HG02642 (cell line): ENCODE measurements around the gene TSPAN32.

Experiments
- ATAC-seq: cut with Tn5 transposase; IDR thresholded peaks from one replicate; pipeline ENCODE4 v1.9.1; 2021; ENCODE audit warnings: mild to moderate bottlenecking; ENCODE audit not compliant: unreplicated experiment, poor library complexity

The TSPAN32 gene, protein sequence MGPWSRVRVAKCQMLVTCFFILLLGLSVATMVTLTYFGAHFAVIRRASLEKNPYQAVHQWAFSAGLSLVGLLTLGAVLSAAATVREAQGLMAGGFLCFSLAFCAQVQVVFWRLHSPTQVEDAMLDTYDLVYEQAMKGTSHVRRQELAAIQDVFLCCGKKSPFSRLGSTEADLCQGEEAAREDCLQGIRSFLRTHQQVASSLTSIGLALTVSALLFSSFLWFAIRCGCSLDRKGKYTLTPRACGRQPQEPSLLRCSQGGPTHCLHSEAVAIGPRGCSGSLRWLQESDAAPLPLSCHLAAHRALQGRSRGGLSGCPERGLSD

DNA sequence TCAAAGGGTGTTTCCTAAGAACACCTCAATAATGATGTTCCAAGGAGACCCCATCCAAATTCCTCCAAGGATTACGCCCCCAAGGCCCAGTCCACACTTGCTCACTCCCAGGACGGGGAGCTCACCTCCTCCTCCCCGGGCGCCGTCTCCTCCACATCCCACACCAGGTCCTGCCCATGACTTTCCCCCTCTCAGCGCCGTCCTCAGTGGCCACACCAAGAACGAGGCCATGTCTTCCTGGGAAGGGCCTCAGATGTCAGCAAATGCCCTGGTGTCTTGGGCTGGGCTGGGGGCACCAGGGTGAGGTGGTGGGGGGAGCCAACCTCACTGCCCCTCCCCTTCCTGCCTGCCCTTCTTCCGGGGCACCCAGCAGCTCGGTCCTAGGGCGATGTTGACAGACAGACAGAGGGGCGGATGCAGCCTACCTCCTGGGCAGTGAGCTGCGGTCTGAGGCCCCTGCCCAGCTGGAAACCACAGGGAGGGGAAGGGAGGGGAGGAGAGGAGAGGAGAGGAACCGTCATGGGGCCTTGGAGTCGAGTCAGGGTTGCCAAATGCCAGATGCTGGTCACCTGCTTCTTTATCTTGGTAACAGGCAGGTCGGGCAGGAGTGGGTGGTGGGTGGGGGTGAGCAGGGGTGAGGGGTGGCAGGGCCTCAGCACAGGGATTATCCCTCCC lies at the start of gene TSPAN32, which contains the start of gene C11orf21:
TSS of gene TSPAN32 (plus strand) at position 383 of the 675 bp plus-strand sequence. CDS start at position 520, 137 bp downstream.
TSS of gene C11orf21 (minus strand) at position 288 of the 675 bp plus-strand sequence. CDS start at position 178, 110 bp downstream.
- ATAC-seq, result no peak

DNA sequence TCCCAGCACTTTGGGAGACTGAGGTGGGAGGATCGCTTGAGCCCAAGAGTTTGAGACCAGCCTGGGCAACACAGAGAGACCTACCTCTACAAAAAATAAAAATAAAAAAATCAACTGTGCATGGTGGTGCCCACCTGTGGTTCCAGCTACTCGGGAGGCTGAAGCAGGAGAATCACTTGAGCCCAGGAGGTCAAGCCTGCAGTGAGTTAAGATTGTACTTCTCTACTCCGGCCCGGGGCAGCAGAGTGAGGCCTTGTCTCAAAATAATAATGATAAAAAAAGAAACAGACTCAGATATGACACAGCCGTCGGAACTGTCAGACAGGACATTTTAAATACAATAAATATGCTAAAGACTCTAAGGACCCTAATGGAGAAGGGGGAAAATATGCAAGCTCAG lies 49.8 kb upstream of the TSPAN32 start:
- ATAC-seq, result no peak

DNA sequence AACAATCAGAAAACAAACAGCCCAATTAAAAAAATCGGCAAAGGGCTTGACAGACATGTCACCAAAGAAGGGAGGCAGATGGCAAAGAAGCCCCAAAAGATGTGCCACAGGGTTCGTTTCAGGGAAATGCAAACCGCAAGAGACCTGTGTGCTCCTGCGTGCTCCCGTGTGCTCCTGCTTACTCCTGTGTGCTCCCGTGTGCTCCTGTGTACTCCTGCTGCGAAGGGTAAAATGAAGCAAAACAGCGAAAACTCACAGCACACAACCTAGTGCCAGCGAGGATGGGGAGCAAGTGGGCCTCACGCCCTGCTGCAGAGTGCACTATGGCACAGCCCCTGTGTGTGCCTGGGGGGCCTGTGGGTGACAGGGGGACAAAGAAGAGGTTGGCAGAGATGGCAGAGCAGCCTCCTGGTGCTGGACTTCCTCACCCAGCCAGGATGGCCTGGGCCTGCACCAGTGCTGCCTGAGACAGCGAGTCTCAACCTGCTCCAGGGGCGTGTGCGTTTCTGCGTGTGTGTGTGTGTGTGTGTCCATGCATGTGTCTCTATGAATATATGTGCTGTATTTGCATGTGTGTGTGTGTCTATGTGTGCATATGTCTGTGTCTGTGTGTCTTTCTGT lies 45.4 kb upstream of the TSPAN32 start:
- no peak for ATAC-seq

DNA sequence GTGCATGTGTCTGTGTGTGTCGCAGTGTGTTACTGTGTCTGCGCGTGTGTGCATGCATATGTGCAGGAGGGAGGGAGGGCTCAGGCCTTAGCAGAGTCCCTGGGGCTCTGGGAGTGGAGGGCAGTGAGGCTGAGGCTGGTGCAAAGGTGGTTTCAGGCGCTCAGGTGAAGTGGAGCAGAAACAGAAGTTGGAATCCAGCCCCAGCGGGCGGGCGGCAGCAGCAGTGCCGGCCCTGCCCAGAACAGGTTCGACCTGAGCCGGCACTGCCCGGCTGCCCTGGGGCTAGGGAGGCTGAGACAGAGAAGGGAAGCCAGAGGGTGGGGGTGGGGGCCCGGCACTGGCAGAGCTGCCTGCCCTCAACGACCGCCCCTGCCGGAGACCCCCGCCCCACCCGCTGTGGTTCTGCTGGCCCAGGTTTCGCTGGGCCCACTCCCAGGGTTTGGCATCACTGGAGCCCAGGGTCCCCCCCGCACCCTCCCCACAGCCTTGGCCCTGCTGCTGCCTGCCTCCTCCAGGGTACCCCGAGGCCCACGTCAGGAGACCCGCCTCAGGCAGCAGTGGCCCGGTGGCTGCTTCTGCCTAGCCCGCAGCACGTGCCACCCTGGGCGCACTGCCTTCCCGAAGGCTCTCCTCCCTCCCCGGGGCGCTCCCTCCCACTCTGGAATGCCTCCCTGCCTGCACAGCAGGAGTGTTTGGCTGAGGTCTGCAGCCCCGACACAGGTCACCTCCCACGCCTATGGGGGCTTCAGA lies 44.7 kb upstream of the TSPAN32 start:
- ATAC-seq, result no peak

DNA sequence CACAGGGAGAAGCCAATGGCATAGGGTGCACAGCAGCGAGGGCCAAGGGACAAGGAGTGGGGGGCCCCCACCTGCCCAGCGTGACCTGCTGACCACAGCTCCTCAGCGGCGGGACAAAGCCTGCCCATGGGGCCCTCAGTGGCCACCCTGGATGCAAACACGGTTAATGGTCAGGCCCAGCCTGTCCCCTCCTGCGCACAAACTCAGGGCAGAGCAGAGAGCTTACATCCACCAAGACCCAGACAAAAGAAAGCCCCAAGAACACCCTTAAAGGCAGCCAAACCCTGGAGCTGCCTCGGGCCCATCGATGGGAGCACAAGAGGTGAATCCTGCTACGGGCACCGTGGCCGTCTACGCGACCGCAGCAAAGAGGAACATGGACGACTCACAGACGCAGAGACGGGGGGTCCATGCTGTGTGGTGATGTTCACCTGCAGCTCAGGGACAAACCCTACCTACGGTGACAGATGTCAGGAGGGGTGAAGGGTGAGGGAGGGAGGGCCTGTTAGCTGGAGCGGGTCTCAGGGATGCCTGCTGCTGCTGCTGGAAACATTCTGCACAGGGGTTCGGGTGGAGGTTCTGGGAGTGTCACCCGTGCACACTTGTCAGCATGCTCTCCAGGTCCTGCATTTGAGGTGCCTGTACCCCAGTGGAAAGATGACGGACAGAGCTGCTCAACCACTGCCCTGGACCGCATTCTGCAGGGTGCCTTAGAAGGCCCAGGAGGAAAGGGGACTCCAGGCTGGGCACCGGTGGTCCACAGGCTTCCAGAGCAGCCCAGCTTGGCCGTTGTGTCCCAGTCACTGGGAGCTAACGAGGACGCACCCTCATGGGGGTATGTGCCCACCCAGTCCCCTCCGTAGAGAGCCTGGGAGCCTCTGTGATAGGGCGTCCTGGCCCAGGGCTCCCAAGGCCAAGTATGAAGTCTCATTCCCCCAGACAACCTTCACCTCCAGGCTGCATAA lies 43.0 kb upstream of the TSPAN32 start:
- ATAC-seq, result no peak

DNA sequence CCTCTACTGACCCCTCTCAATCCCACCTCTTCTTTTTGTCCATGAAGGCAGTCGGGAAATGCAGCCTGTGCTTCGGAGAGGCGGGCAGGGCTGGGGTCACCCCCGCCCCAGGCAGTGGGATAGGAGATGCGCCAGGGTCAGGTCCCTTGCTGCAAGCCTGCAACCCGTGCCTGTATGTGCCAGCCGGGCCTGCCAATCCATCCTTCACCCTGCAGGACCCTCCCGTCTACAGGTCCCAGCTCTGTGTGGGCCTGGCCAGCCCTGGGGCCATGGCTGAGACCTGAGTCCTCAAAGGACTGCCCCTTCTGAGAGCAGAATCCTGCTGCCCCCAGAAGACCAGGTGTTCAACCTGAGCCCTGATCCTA lies 42.4 kb upstream of the TSPAN32 start:
- ATAC-seq, result no peak

DNA sequence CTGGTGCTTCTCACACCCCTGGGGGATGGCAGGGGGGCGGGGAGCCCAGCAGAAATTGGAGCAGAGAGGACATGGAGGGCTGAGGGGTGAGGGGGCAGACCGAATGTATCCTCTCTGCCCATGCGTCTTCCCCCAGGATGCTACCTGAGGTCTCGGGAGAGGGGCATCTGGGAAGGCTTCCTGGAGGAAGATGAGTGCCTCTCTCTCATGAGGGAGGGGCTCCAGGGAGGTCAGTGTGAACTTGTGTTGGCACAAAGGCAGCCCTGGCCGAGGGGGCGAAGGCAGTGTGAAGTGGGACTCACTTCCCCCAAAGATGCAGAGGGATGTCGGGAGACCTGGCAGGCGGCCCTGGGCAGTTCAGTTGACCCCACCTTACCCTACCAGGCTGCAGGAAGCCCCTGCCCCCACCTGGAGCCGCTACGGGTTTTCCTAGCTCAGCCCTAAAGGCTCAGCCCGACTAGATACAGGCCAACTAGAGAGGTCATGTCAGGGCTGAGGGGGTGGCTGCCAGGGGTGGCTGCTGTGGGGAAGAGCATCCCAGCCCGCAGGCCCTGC lies 41.8 kb upstream of the TSPAN32 start:
- ATAC-seq, result no peak

DNA sequence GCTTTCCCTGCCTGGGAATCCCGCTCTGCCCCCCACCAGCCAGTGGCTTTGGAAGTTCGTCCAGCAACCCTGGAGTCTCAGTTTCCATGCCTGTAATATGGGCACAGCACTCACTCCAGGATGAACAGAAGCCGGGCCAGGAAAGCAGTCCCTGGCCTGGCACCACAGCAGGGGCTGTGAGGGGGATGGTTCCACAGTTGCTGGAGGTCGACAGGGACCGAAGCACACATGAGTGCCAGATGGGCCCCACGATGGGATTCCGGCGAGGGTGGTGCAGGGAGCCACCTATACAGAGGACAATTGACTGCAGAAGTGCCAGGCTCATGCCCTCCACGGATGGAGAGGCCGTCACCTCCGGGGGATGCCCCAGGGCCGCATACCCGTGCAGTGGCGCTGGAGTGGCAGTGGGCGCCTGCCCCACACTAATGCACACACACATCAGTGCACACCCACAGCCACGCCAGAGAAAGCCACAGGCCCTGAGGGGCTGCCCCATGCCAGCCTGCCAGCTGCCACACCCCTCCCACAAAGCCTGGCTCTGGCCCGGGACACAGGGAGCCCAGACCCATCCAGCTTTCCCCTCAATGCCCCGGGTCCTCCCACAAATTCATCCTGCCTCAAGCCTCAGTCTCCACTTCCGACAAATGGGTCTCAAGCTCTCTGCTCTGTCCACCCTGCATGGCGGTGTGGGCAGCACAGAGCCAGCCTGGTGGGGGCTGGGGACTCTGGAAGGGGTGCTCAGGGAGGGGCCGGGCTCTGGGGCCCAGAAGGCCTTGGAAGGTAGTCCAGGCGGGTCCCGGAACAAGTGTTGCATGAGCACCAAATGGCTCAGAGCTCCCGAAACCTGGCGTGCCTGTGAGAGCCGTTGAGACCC lies 41.1 kb upstream of the TSPAN32 start:
- ATAC-seq, result no peak

DNA sequence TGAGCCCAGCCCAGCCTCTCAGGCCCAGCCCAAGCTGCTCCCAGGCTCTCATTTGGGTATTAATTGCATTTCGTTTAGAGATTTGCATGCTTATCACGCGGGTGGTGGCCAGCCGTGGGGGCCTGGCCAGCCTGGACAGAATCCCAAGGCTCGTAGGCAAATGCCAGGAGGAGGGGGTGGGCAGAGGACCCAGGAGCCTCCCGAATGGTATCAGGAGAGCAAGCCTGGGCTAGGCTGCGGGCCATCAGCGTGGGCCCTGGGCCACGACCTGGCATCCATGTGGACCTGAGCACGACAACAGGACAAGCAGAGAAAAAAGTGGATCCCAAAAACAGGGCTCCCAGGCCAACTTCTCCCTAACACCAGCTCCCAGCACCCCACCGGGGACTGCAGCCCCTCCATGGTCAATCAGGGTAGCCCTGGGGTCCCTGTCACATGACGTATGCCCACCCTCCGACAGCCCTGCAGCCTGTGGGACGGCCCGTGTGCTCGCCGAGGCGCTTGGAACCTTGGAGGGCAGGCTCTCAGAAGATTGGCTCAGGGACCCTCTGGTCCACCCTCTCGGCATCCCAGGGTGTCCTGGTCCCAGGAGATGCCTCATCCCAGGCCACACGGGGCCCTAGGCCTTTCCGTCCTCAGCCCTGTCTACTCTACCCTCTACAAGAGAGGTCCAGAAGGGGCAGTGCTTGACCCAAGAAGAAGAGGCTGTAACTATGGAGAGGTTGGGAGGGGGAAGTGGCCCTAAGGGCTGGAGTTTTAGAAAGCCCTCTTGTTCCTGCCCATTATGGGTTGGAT lies 40.2 kb upstream of the TSPAN32 start:
- ATAC-seq, result no peak

DNA sequence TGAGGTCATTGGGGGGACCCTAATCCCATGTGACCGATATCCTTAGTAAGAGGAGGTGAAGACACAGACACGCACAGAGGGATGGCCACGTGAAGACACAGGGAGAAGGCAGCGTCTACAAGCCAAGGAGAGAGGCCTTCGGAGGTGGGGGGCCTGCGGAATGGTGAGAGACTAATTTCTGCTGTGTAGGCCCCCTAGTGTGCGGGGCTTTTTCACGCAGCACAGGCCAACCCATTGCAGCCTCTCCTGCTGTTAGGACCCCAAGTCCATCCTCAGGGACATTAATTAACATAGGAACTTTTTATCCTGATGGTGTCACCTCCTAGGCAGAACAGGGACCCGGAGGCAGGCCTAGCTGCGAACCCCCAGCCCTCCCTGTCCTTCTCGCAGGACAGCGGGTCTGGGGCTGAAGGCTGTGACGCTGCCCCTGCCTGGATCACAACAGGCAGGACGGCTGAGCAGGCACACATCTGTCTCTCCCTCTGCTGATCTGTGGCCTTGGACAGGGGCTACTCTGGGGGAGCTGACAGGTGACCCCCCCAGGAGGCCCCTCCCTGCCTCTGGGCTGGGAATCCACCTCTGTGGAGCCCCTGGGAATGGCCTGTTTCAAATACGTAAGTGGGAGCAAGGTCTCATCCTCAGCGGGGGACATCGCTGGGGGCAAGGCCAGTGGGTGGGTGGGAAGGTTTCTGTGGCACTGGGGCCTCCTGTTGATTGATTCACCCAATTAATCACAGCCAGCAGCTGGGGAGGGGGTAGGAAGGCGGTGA lies 39.3 kb upstream of the TSPAN32 start:
- ATAC-seq, result no peak

DNA sequence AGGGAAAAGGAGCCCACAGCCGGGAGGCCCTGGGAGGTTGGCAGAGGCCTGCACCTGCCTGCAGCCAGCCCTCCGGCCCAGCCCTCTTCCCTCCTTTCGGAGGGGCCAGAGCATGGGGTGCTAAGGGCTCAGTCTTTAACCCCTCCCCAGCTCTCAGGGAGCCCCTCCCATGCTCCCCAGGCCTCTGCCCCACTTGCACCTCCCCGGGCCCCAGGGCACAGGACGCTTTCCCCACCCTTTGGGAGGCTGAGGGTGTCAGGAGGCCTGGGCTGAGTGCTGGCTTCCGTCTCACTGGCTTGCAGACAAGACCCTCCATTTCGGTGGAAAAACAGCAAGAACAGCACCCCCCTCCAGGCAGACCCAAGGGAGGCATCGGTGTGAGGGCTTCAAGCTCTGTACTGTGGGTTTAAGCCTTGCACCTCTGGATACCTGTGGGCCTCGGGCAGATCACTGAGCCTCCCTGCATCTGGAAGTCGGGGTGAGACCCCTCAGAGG lies 38.7 kb upstream of the TSPAN32 start:
- ATAC-seq, result no peak

DNA sequence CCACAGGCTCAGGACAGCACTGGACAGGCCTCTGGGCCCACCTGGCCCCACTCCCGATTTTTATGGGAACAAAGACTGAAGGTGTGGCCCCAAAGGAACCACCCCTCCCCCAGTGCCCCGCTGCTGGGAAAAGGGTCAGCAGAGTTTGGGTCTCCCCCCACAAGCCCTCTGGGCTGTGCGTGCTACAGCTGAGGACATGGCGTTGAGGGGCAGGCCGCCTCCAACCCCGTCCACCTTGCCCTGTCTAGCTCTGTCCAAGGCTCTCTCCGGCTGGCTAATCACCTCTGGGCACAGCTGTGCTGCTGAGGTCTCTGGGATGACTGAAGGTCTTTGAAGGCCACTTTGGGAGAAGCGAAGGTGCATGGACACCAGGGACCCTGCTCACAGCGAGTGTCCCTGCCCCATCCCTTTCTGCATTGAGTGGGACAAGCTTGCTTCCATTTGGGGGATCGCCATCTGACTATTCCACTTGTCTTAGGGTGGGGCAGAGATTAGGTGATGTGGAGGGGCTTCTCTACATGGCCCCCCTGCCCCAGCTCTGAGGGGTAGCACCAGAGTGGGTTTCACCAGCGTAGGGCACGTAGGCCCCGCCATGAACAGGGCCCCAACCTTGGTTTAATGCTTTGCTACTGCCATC lies 38.0 kb upstream of the TSPAN32 start:
- no peak for ATAC-seq

DNA sequence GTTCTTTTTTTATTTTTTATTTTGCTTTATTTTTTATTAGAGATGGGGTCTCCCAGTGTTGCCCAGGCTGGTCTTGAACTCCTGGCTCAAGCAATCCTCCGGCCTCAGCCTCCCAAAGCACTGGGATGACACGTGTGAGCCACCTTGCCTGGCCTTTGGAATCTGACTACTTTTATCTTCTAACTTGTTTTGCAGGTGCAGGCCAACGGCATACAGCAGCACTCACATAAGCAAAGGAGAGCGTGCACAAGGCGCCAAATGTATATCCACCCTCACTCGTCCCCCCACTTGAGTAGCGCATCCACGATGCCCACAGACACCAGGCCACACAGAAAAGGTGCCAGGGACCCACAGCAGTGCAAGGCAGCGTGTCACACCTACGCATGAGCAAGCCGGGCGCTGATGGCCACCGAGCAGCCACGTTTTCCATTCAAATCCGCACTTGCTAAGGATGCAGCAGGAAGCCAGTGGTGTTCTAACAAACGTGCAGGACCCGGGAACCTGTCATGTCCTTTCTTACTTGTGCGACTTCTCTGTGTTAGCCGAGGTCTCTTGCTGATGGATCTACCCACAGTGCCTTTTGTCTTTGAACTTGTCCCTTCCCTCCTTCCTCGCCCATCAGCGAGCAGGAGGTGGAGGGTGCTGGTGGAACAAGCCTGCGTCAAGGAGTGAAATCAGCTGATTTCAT lies 37.3 kb upstream of the TSPAN32 start:
- ATAC-seq, result no peak

DNA sequence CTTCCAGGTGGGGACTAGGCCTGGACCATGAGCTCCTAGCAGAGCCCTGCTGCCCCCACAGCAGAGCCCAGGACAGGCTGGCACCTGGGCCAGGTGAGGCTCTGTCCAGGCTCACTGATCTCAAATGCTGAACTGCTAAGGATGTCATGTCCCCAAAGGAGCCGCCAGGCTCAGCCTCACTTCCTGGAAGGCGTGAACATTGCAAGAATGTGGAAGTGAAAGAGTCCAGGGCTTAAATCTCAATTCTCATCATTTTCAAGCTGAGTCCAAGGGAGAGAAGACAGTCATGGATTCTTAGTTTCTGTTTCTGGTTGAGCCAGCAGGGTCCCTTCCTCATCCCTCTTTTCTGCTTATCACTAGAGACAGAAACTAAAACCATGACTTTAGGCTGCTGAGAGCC lies 36.4 kb upstream of the TSPAN32 start:
- peak; percentile 37 for ATAC-seq

DNA sequence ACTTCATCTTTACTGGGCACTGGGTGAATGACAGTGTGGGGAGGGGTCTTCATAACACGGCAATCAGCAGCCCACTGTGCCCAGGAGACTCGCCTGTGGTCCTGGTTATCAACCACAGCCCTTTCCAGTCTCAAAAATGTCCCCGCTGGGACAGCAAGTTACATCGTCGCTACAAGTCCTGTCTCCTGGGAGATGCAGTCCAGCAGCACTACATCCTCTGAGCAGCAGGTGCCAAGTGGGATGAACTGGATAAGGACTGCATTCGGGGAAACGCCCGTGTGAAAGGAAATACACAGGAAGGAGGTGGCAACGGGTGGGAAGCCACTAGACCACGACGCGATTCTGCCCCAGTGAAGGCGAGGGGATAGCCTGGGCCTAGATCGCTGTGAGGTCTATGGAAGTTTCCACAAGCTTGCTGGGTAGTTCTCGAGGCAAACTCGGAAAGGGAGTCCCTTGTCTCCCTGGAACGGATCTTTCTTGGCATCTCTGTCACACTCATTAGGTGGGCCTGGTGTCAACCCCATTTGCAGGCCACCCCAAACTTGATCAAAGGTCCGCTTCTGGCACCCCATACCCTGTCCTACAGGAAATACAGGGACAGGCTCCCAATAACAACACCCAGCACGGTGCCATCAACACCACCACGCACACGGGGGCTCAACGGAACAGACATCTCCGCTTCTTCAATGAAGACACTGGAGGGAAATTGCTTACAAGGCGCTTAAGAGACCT lies 35.8 kb upstream of the TSPAN32 start:
- no peak for ATAC-seq
